Endothelial cell of umbilical vein (primary cell): ENCODE measurements around the gene GHITM. TPM values are rescaled to one million over a fixed set of nuclear protein-coding genes. Genes with fewer than 3 reads are reported as not detected.

Source experiments
- BruUV-seq: library from RNA; stranded (reverse); fragments of 400-500 nt; replicated peaks from 2 replicates; lab custom pipeline; 2021; lab: Mats Ljungman, UMichigan
- CTCF ChIA-PET: fragments of 300-600, 350-600 bp; sonication (Branson Sonifier 250); formaldehyde crosslinking; loops from one replicate; lab custom pipeline; 2021; ENCODE audit warnings: antibody characterized with exemption, inconsistent platforms; lab: Charles Lee
- POLR2A ChIA-PET: fragments of 300-600, 350-600 bp; sonication (Branson Sonifier 250); formaldehyde crosslinking; loops from one replicate; lab custom pipeline; 2021; ENCODE audit warnings: antibody characterized with exemption, inconsistent platforms; lab: Charles Lee
- DNase-seq: peaks from one replicate; pipeline ENCODE4 v3.0.0-alpha.2; 2011; ENCODE audit warnings: low read depth, low spot score
- FAIRE-seq: peaks from 2 replicates; lab custom pipeline; 2011; peaks lifted over from hg19 to GRCh38; lab: Jason Lieb, UNC
- H2AFZ ChIP-seq: 2 replicates; pipeline ENCODE4 v1.6.0; 2012; ENCODE audit warnings: low read depth, low read length, control low read depth, inconsistent platforms
- H3K27ac ChIP-seq: 2 replicates; pipeline ENCODE4 v1.5.1; 2011; ENCODE audit warnings: low read depth, mild to moderate bottlenecking, control low read depth, low read length, moderate library complexity; ENCODE audit not compliant: insufficient read depth
- H3K27me3 ChIP-seq, 2 experiments: 2 replicates each; pipeline versions ENCODE4 v1.6.0 to v1.6.1; 2011; ENCODE audit warnings: low read length in 2 of 2, mixed read lengths in 1 of 2; ENCODE audit not compliant: control insufficient read depth in 2 of 2, insufficient read depth in 2 of 2
- H3K36me3 ChIP-seq, 2 experiments: 2 replicates in 1 of 2; 3 replicates in 1 of 2; pipeline ENCODE4 v1.5.1; 2011; ENCODE audit warnings: low read length in 2 of 2, mild to moderate bottlenecking in 1 of 2, moderate library complexity in 1 of 2; ENCODE audit not compliant: control insufficient read depth in 2 of 2, insufficient read depth in 2 of 2; ENCODE audit errors: extremely low read depth in 1 of 2
- H3K4me1 ChIP-seq: 3 replicates; pipeline ENCODE4 v1.5.1; 2011; ENCODE audit warnings: mild to moderate bottlenecking, low read length; ENCODE audit not compliant: control insufficient read depth, insufficient read depth; ENCODE audit errors: extremely low read depth
- H3K4me2 ChIP-seq: 2 replicates; pipeline ENCODE4 v1.6.1; 2011; ENCODE audit warnings: low read length, control low read depth, mixed read lengths; ENCODE audit not compliant: insufficient read depth
- H3K4me3 ChIP-seq, 3 experiments: fragments of 200-600 bp in 1 of 3; sonication (generic), shearing (Covaris generic) in 1 of 3; replicated peaks in 1 of 3; 2 replicates each; pipeline ENCODE4 v1.5.1; 2011 to 2016; ENCODE audit warnings: control low read depth in 3 of 3, low read length in 3 of 3, mild to moderate bottlenecking in 2 of 3, inconsistent platforms in 1 of 3, low read depth in 1 of 3, moderate library complexity in 1 of 3; ENCODE audit not compliant: insufficient read depth in 1 of 3
- H3K79me2 ChIP-seq: 2 replicates; pipeline ENCODE4 v1.6.0; 2012; ENCODE audit warnings: low read length, inconsistent platforms; ENCODE audit not compliant: control insufficient read depth, insufficient read depth
- H3K9ac ChIP-seq: replicated peaks from 2 replicates; pipeline ENCODE3; 2011; ENCODE audit warnings: low read length, control low read depth; ENCODE audit not compliant: insufficient read depth; ENCODE audit errors: extremely low read depth
- H3K9me1 ChIP-seq: replicated peaks from 3 replicates; pipeline ENCODE4 v1.6.0; 2011; ENCODE audit warnings: mild to moderate bottlenecking, low read length; ENCODE audit not compliant: control insufficient read depth, insufficient read depth; ENCODE audit errors: extremely low read depth
- H3K9me3 ChIP-seq: replicated peaks from 2 replicates; pipeline ENCODE4 v1.5.1; 2012; ENCODE audit warnings: low read length, inconsistent platforms; ENCODE audit not compliant: control insufficient read depth, insufficient read depth
- H4K20me1 ChIP-seq: replicated peaks from 2 replicates; pipeline ENCODE3; 2011; ENCODE audit warnings: mild to moderate bottlenecking, low read length; ENCODE audit not compliant: control insufficient read depth, insufficient read depth; ENCODE audit errors: extremely low read depth
- CTCF ChIP-seq, 2 donors: IDR thresholded peaks; 1 replicate in 1 of 2; 2 replicates in 1 of 2; pipeline ENCODE4 v1.5.1; 2011; ENCODE audit warnings: low read length in 2 of 2, mild to moderate bottlenecking in 2 of 2, moderate library complexity in 2 of 2, control low read depth in 1 of 2, inconsistent platforms in 1 of 2, low read depth in 1 of 2; ENCODE audit not compliant: insufficient read depth in 1 of 2; ENCODE audit errors: extremely low read depth in 1 of 2
- EZH2 ChIP-seq: IDR thresholded peaks from 2 replicates; pipeline ENCODE4 v1.6.1; 2012; ENCODE audit warnings: borderline replicate concordance, low read depth, mild to moderate bottlenecking, moderate library complexity, low read length, inconsistent platforms; ENCODE audit not compliant: severe bottlenecking
- FOS ChIP-seq: IDR thresholded peaks from 2 replicates; pipeline ENCODE4 v1.6.1; 2011; ENCODE audit warnings: mild to moderate bottlenecking, low read length, moderate library complexity, borderline replicate concordance; ENCODE audit not compliant: insufficient read depth
- GATA2 ChIP-seq: IDR thresholded peaks from 2 replicates; pipeline ENCODE4 v1.7.0; 2011; ENCODE audit warnings: low read depth, mild to moderate bottlenecking, moderate library complexity, mixed read lengths, low read length; ENCODE audit not compliant: insufficient read length, insufficient read depth
- JUN ChIP-seq: IDR thresholded peaks from 2 replicates; pipeline ENCODE4 v1.6.1; 2011; ENCODE audit warnings: borderline replicate concordance, low read depth; ENCODE audit not compliant: insufficient read length, insufficient read depth
- MAX ChIP-seq: IDR thresholded peaks from 2 replicates; pipeline ENCODE4 v1.6.1; 2011; ENCODE audit not compliant: insufficient read depth, insufficient read length
- MYC ChIP-seq: IDR thresholded peaks from one replicate; pipeline ENCODE4 v1.6.1; 2011; ENCODE audit warnings: mild to moderate bottlenecking, low read depth, low read length
- POLR2A ChIP-seq: IDR thresholded peaks from 2 replicates; pipeline ENCODE4 v1.6.1; 2012; ENCODE audit warnings: low read depth, mild to moderate bottlenecking, control low read depth, low read length
- POLR2AphosphoS5 ChIP-seq: IDR thresholded peaks from 2 replicates; pipeline ENCODE4 v1.6.1; 2012; ENCODE audit warnings: low read depth, mild to moderate bottlenecking, control low read depth, low read length, moderate library complexity; ENCODE audit not compliant: insufficient read depth
- dilution Hi-C: fragments of 300-500 bp; cut with MboI; formaldehyde crosslinking; loops from one replicate; pipeline ENCODE4 v1.15.0; 2019; ENCODE audit warnings: low sequenced_read_pairs; ENCODE audit not compliant: extremely low pct_ligation_motif_present
- intact Hi-C: fragments of 100-400 bp; cut with micrococcal nuclease; formaldehyde crosslinking; loops from one replicate; pipeline ENCODE4 v1.10.0; 2022
- polyA plus RNA-seq, 4 experiments: library from polyadenylated mRNA; depleted of rRNA in 3 of 4; stranded (reverse) in 3 of 4; unstranded in 1 of 4; fragments of >200 nt; gene quantifications; 2 replicates each; pipeline versions ENCODE4 v1.2.1 to v1.2.3, GENCODE V29; 2011 to 2012; ENCODE audit warnings: missing spikeins in 1 of 4
- total RNA-seq: library from RNA; stranded (reverse); gene quantifications from 2 replicates; pipeline ENCODE4 v1.2.3, GENCODE V29; 2021

GHITM gene
- total and polyA plus RNA-seq, 2 donors (not counting 3 experiments of a cell fraction or from before 2014, with no cell fraction given), result 113 to 122 TPM

GRCh38 chr10:84135836-84136235 lies 3.5 kb upstream of the GHITM start:
- intact Hi-C loops, result loop anchor here (5.0 kb wide), 1 partner anchor 406 kb away; no protein-coding TSS in a partner anchor
- TF ChIP-seq FOS (no peak), POLR2A (no peak)
- FAIRE-seq, result no peak
- Histone ChIP-seq H3K9me3 (no peaks in the 10 kb centered on the region), H3K9ac (no peak overlapping the region), H3K27me3 (peaks cover 0 to 5% of the 10 kb centered on the region in 2 experiments), H3K79me2 (peaks cover 13% of the 10 kb centered on the region), H3K4me1 (peaks cover 10% of the 10 kb centered on the region), H4K20me1 (no peaks in the 10 kb centered on the region), H3K36me3 (no peaks in the 10 kb centered on the region), H3K27ac (no peak overlapping the region), H3K4me2 (no peak overlapping the region), H3K4me3 (no peak overlapping the region), H2AFZ (no peak overlapping the region), H3K9me1 (no peaks in the 10 kb centered on the region)
- no peak for DNase-seq
- BruUV-seq, result no TSS peak
- ChIA-PET CTCF (interaction anchor here (1.4 kb wide), 1 partner anchor 12 kb away, joined by 6 read pairs; no protein-coding TSS in a partner anchor), POLR2A (no interaction called here)
- dilution Hi-C loops, result no loop called here

- BruUV-seq, result no TSS peak
- Histone ChIP-seq H3K9me3 (no peaks in the 10 kb centered on the region), H3K9me1 (no peaks in the 10 kb centered on the region), H3K9ac (no peak overlapping the region), H3K27me3 (peaks cover 0 to 5% of the 10 kb centered on the region in 2 experiments), H3K4me3 (no peak overlapping the region), H3K36me3 (no peaks in the 10 kb centered on the region), H2AFZ (no peak overlapping the region), H3K79me2 (peaks cover 22% of the 10 kb centered on the region), H3K4me2 (no peak overlapping the region), H3K27ac (no peak overlapping the region), H3K4me1 (peaks cover 12% of the 10 kb centered on the region), H4K20me1 (no peaks in the 10 kb centered on the region)
- ChIA-PET POLR2A (no interaction called here), CTCF (interaction anchor here (0.8 to 3.4 kb wide), 2 partner anchors 10 to 11 kb away, joined by 3 to 27 read pairs; no protein-coding TSS in a partner anchor)
- intact Hi-C loops, result loop anchor here (5.0 kb wide), 1 partner anchor 404 kb away; no protein-coding TSS in a partner anchor
- no peak for DNase-seq
- TF ChIP-seq JUN (no peak), FOS (no peak), EZH2 (no peak), MAX (no peak), GATA2 (no peak), POLR2AphosphoS5 (no peak), MYC (no peak), CTCF (IDR thresholded peaks at IDR 0.05; ENCODE audit: extremely low read depth in 1 of 2, insufficient read depth in 1 of 2, low read depth in 1 of 2, low read length in 2 of 2) (no peak), POLR2A (no peak)
- dilution Hi-C loops, result no loop called here
- FAIRE-seq, result no peak
Measured at GRCh38 chr10:84137811-84138210, 1.5 kb upstream of the GHITM start.
